Gastrocnemius medialis (tissue), 4 donors: ENCODE results near the gene KRTAP10-6.

ENCODE experiments used
- CTCF ChIP-seq, 5 experiments: fragments of 450-650 bp in 3 of 5; fragments of 200-600 bp in 2 of 5; sonication (generic) in 2 of 5; IDR thresholded peaks in 4 of 5; conservative IDR thresholded peaks in 1 of 5; 1 replicate in 4 of 5; 2 replicates in 1 of 5; pipeline ENCODE4 v1.5.1; 2016 to 2019; ENCODE audit warnings: antibody characterized with exemption in 5 of 5, mild to moderate bottlenecking in 3 of 5, moderate library complexity in 3 of 5
- POLR2A ChIP-seq, 2 donors: fragments of 450-650 bp; IDR thresholded peaks; one replicate each; pipeline ENCODE4 v1.6.1; 2017; ENCODE audit warnings: antibody characterized with exemption in 2 of 2, mild to moderate bottlenecking in 2 of 2, moderate library complexity in 2 of 2

GRCh38 chr21:44602463-44602850, 10.2 kb upstream of the KRTAP10-6 start:
- TF ChIP-seq CTCF (IDR thresholded peaks at IDR 0.05 in 4 of 5, conservative IDR thresholded peaks at IDR 0.05 in 1 of 5) (no peak), POLR2A (IDR thresholded peaks at IDR 0.05) (no peak)
